SK-N-DZ (cell line): Measurements from ENCODE around the gene SLC37A1.

Experiments used
- DNase-seq: peaks from one replicate; pipeline ENCODE4 v3.0.0-alpha.2; 2015; ENCODE audit warnings: low spot score

SLC37A1 gene

GRCh38 chr21:42574234-42575027 is 60.8 kb downstream of the SLC37A1 start:
- DNase-seq, result no peak

DNA sequence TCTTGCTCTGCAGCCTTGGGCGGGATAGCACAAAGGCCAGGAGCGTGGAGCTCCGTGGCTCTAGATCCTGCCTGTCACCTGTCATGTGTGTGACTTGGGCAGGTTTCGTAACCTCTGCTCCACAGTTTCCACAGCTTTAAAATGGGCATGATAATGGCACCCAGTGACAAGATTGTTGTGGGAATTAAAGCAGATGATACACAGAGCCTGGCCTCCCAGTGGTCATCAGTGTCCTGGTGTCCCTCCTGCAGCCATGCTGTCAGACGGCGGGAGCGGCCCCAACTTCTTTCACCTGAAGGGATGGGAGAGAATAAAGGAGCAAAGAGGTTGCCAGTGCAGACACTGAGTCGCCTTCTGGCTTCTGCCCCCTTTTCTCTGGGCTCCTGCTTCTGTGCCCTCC is 61.5 kb downstream of the SLC37A1 start:
- no peak for DNase-seq

DNA sequence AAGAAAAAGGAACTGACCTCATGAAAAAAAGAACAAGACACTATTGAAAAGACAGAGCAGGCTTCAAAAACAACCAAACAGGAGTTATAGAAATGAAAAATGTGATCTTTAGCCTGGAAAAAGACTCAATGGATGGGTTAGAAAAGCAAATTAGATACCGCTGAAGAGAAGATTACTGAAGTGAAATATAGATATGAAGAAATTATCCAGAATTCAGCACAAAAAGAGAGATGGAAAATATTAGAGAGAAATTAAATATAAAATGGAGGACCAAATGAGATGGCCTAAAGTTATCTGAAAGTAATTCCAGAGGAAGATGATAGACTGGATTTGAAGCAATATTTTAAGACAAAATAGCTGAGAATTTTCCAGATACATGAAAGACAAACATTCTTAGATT is 63.0 kb downstream of the SLC37A1 start:
- no peak for DNase-seq

DNA sequence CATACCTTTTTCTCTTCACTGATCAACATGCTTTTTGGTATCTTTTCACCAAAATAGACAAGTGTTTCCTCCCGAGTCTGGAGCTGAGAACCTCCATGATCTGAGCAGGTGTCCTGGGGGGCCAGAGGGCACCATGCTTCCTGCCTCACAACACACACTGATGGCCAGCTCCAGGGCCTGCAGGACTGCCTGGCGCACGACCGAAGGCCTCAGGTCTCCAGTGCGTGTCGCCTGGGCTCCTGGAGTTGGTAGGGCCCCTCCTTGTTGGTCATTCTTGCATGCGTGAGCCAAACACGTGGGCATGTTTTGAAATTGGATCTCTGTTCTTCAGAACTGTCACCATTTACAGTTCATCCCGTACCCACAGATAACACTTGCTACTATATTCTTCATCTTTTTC is 64.4 kb downstream of the SLC37A1 start:
- DNase-seq, result no peak

DNA sequence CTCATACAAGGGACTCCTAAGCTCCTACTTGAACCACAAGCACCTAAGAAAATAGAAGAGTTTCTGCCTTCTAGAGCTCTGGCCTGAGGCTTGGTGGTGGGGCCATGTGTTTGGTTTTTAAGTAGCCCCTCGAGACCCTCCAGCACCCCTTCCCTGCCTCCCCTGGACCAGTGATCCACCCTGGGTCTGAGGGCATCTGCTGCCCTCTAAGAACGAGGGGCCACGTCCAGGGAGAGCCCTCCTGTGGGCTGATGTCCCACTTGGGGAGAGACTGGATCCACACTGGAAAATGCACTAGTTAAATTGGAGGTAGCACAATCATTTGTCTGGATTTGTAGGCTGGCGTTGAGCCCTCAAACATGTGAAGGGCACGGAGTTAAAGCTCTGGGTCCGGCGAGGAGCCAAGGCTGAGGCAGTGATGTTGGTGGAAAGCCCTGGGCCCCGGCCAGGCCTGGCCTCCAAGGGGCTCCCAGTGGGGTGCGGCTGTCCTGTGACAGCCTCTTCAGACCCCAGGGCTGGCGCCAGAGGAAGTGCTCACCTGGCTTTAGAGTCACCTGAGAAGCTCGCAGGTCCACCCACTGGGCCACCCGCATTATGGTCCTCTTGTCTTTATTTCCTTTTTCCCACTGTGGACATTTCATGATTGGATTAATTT is 65.2 kb downstream of the SLC37A1 start:
- no peak for DNase-seq

DNA sequence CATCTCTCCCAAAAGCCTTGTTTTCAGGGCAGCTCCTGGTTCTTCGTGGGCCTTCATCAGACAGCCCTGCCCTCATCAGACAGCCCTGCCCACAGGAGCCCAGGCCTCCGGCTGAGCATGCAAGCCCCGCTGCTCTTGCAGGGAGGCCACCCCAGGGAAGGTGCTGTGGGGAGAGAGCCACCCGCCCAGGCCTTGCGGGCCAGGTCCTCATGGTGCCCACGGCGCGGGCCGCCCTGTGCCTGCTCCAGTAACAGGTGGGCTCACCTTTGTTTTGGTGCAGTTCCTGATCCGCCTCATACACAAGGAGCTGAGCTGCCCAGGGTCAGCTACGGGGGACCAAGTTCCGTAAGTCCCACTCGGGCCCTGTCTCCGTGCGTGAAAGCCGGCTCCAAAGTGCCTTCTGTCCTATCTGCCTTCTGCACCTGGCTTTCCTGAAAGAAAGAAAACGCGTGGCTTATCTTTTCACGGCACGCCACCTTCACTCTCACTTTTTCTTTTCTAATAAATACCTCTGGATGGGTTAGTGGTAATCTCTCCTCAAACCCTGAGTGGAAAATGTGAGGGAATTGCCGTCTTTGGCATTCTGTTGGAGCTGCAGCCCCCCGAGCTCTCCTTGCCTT is 65.9 kb downstream of the SLC37A1 start:
- no peak for DNase-seq

GRCh38 chr21:42580076-42580792 is 66.6 kb downstream of the SLC37A1 start:
- no peak for DNase-seq

GRCh38 chr21:42580793-42581321 is 67.2 kb downstream of the SLC37A1 start:
- DNase-seq, result no peak

GRCh38 chr21:42581336-42581992 is 67.8 kb downstream of the SLC37A1 start:
- DNase-seq, result no peak

DNA sequence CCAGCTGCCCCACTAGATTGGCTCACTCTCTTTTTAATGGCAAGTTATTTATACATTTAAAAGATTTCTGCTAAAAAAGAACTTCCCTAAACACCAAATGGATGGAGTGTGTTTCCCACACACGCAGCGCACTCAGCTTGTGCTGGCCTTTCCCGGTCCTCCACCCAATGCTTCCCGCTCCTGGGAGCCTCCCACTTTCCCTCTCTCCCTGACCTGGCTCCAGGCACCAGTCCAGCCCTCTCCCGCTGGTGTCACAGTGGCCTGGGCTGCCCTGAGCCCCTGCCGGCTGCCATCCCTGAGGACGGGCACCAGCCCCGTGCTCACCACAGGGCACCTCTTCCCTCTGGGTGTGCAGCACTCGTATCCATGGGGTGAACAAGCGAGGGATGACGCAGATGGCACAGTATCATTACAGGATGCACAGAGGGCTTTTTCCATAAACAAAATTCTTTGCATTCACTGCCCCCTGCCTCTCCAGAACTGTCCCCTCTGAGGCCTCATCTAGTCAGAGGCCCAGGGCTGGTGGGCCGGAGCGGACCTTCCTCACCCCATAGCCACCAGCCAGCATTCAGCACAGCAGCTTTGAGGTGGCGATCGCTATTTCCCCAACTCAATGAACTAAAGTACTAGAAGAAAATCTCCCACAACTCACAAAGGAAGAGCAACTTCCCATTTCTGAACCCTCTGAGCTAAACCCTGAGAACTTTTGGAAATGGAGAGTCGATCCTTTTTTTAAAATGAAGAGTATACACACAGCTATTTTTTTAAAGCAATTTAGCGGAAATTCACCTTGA is 68.5 kb downstream of the SLC37A1 start:
- no peak for DNase-seq

GRCh38 chr21:42582787-42583476 is 69.3 kb downstream of the SLC37A1 start:
- DNase-seq, result no peak

DNA sequence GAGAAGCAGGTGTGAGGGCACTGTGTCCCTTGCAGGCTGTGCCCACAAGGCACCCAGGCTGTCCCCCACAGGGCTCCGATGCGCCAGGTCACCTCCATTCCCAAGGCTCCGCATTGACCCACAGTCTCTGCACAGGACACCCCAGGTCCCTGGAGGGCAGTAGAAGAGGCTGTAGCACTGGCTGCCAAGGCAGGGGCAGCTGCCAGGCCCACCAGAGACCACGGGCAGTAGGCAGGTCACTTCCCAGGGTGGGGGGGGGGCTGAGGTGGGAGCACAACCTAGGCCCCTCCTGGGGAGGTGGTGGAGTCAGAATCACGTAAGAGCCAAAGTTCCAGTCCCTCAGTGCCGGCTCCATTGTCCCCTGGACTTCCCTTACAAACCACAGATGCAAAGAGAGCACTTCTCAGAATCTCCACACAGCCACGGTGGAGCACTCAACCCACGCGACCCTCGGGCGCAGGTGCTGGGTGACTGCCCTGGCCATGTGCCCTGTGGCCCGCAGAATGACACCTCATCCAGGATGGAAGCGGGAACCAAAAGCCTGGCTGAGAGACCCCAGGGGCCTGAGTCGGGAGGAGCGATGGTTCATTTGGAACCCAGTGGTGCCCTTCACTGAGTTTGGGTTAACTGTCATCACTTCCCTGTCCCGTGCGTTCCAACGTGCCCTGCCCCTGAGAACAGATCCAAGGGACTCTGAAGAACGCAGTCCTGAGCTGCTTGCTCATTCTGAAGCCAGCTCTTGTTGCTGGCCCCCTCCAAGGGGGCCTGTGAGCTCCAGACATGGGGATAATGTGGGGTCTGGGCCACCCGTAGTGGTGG is 70.0 kb downstream of the SLC37A1 start:
- no peak for DNase-seq

DNA sequence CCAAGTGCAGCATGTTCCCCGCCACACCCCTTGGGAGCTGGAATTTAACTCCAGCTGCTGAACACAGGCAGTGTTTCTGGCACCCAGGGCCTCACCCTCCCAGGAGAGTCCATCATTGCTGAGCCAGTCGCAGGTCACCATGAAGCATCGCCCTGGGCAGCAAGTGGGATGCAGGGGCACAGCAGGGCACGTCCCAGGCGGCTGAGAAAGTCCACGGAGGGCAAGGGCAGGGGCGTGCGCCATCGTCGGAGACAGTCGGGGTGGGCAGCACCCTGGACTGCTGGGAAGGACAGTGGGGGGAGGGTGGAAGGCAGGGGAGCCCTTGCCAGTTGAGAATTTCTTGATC is 70.6 kb downstream of the SLC37A1 start:
- no peak for DNase-seq

DNA sequence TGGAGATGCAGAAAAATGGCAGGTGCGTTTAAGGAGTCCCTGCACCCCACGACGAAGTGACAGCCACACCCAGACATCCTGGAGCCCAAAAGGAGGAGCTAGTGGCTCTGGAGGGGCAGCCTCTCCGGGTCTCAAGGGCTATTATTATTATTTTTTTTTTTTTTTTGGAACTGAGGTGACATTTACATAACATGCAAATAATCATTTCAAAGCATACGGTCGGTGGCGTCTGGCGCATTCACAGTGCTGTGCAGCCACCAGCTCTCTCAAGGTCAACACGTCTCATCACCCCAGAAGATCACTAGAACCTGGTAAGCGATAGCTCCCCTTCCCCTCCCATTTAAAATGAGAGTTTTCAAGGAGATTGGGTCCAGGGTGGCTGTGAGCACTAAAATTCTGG is 72.2 kb downstream of the SLC37A1 start:
- DNase-seq, result no peak

GRCh38 chr21:42586406-42586805 is 72.8 kb downstream of the SLC37A1 start:
- no peak for DNase-seq

DNA sequence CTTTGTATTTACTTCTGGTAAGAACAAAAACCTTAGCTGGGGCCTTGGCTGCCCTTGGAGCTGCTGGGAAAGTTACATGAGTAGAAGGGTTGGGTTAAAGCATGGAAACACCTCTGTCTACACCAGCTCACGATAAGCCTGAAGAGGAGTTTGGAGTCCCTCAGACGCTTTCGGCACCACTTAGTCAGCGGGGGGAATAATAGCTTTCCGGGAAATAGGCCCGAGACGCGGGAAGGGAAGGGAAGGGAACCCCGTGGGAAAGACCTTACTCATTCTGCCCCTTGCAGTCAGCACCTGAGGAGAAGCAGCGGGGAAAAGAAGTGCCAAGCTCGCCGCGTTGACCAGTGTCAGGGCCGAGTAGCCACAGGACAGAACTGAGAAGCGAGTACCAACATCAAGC is 73.4 kb downstream of the SLC37A1 start:
- no peak for DNase-seq

DNA sequence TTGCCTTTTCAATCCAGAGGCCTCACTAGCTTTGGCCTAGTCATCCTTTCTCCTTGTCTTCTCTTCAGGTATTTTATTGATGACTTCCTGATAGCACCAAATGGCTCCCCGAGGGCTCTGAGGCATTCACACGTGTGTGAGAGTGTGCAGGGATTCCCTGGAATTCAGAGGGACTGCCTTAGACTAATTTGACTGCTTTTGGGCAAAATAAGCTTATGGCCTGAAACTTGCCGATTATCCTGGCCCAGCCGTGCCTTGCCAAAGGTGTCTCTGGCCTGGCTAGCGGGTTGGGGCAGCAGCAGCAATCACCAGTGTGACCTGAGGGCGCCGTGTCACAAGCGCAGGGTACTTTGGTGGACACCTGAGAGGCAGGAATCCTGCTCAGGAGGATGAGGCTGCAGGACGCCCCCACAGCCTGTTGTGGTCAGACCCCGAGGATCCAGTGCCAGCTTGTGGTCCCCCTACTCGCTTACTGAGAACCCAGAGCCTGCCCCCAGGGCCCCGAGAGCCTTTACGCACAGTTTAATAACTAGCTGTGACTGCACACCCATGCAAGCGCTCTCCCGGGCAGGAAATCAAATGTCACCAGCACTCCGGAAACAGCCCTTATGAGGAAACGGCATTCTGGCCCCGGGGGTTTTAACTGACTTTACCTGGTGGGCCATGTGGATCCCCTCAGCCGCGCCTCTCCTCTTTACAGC is 76.9 kb downstream of the SLC37A1 start:
- DNase-seq, result no peak

DNA sequence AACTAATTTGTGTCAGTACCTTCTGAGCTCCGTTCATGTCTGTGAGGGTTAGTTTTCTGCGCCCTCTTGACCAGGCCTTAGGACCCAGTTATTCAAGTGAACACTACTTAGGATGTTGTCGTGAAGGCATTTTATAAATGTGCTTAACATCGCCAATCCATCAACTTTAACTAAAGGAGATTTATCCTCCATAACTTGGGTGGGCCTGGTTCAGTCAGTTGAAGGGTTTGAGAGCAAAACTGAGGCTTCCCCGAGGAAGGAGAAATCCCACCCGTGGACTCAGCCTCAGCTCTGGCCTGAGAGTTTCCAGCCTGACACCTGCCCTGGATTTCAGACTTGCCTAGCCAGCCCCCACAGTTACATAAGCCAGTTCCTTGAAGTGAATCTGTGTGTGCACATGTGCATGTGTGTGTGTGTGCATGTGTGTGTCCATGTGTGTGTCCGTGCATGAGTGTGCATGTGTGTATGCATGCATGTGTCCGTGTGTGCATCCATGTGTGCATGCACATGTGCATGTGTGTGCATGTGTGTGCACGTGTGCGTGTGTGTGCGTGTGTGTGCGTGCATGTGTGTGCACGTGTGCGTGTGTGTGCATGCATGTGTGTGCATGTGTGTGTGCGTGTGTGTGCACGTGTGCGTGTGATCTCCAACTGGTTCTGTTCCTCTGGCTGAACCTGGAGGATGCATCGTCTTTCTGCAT is 77.7 kb downstream of the SLC37A1 start:
- no peak for DNase-seq
